CD4-positive, alpha-beta memory T cell (primary cell): Measurements from ENCODE around the gene PNPO. TPM values are rescaled to one million over a fixed set of nuclear protein-coding genes. Genes with fewer than 3 reads are reported as not detected.

ENCODE experiments used
- CTCF ChIA-PET: fragments of 350-600 bp; sonication (Branson Sonifier 250); formaldehyde crosslinking; loops from one replicate; lab custom pipeline; 2021; ENCODE audit warnings: inconsistent platforms; ENCODE audit not compliant: partially characterized antibody; lab: Charles Lee
- POLR2A ChIA-PET: fragments of 350-600 bp; sonication (Branson Sonifier 250); formaldehyde crosslinking; loops from one replicate; lab custom pipeline; 2021; ENCODE audit not compliant: partially characterized antibody; lab: Charles Lee
- DNase-seq, 5 donors: peaks; one replicate each; pipeline versions ENCODE4 v3.0.0 to v3.0.0-alpha.2; 2020 to 2022; ENCODE audit warnings: mixed read lengths in 1 of 5
- H3K27ac ChIP-seq: one replicate; pipeline ENCODE4 v1.7.0; 2013; ENCODE audit warnings: low read depth, low read length
- H3K27me3 ChIP-seq: 2 replicates; pipeline ENCODE4 v1.7.0; 2013; ENCODE audit warnings: mild to moderate bottlenecking, low read length, moderate library complexity; ENCODE audit not compliant: insufficient read depth
- H3K36me3 ChIP-seq: 2 replicates; pipeline ENCODE4 v1.7.0; 2013; ENCODE audit warnings: mild to moderate bottlenecking, low read length, moderate library complexity; ENCODE audit not compliant: insufficient read depth
- H3K4me1 ChIP-seq: 2 replicates; pipeline ENCODE4 v1.7.0; 2013; ENCODE audit warnings: mild to moderate bottlenecking, low read length, moderate library complexity; ENCODE audit not compliant: insufficient read depth
- H3K4me3 ChIP-seq, 2 donors: one replicate each; pipeline ENCODE4 v1.7.0; 2013; ENCODE audit warnings: low read length in 2 of 2, mild to moderate bottlenecking in 1 of 2
- H3K9me3 ChIP-seq, 2 donors: one replicate each; pipeline ENCODE4 v1.7.0; 2013; ENCODE audit warnings: low read length in 2 of 2, control low read depth in 1 of 2; ENCODE audit not compliant: control insufficient read depth in 1 of 2
- H3K27ac Mint-ChIP-seq, 7 donors: one replicate each; pipeline ENCODE4 v1.8.0; 2020 to 2021; ENCODE audit warnings: mixed read lengths in 7 of 7, mild to moderate bottlenecking in 6 of 7, inconsistent platforms in 3 of 7, moderate library complexity in 3 of 7
- H3K27me3 Mint-ChIP-seq, 2 donors: one replicate each; pipeline ENCODE4 v1.8.0; 2020 to 2021; ENCODE audit warnings: mixed read lengths in 2 of 2
- H3K36me3 Mint-ChIP-seq, 2 donors: one replicate each; pipeline ENCODE4 v1.8.0; 2020 to 2021; ENCODE audit warnings: mixed read lengths in 2 of 2, inconsistent platforms in 1 of 2, mild to moderate bottlenecking in 1 of 2
- H3K4me1 Mint-ChIP-seq, 4 donors: one replicate each; pipeline ENCODE4 v1.8.0; 2020 to 2021; ENCODE audit warnings: mixed read lengths in 4 of 4, mild to moderate bottlenecking in 1 of 4
- H3K4me3 Mint-ChIP-seq, 8 donors: one replicate each; pipeline ENCODE4 v1.8.0; 2020 to 2021; ENCODE audit warnings: mixed read lengths in 8 of 8, mild to moderate bottlenecking in 7 of 8, moderate library complexity in 6 of 8, inconsistent platforms in 3 of 8
- H3K9me3 Mint-ChIP-seq, 8 donors: one replicate each; pipeline ENCODE4 v1.8.0; 2020 to 2021; ENCODE audit warnings: mixed read lengths in 8 of 8, mild to moderate bottlenecking in 5 of 8, inconsistent platforms in 3 of 8, moderate library complexity in 1 of 8
- intact Hi-C: fragments of 100-400 bp; cut with micrococcal nuclease; formaldehyde crosslinking; loops from one replicate; pipeline ENCODE4 v1.15.1; 2023
- polyA plus RNA-seq, 2 donors: library from polyadenylated mRNA; unstranded; fragments of 300-500 nt; fragmentation: Illumina TruSeq; gene quantifications; one replicate each; pipeline ENCODE4 v1.2.3, GENCODE V29; 2021
- total RNA-seq, 2 experiments: library from RNA; stranded (reverse); gene quantifications; one replicate each; pipeline ENCODE4 v1.2.3, GENCODE V29; 2021

The PNPO gene
- total and polyA plus RNA-seq, 4 experiments from 2014 or later: 12.1 to 23.4 (median 16.0) TPM

GRCh38 chr17:47994724-47995123 lies 53.4 kb downstream of the PNPO start:
- intact Hi-C loops: no loop called here
- DNase-seq: no peak
- no peaks in the 10 kb centered on the region for H3K36me3 Mint-ChIP-seq

GRCh38 chr17:47995241-47995935 lies 54.0 kb downstream of the PNPO start:
- no peak overlapping the region for H3K27ac Mint-ChIP-seq
- intact Hi-C loops: no loop called here
- CTCF ChIA-PET: interaction anchor here (0.6 kb wide), 1 partner anchor 153 kb away, joined by 3 read pairs; no protein-coding TSS in a partner anchor
- POLR2A ChIA-PET: no interaction called here
- H3K27me3 Mint-ChIP-seq: peaks cover 0 to 5% of the 10 kb centered on the region in 2 donors
- Histone ChIP-seq H3K36me3 (no peaks in the 10 kb centered on the region), H3K27me3 (no peaks in the 10 kb centered on the region), H3K4me1 (no peaks in the 10 kb centered on the region), H3K4me3 (no peak overlapping the region), H3K27ac (no peak overlapping the region), H3K9me3 (no peaks in the 10 kb centered on the region)
- no peaks in the 10 kb centered on the region for H3K36me3 Mint-ChIP-seq
- H3K9me3 Mint-ChIP-seq: no peaks in the 10 kb centered on the region
- no peak overlapping the region for H3K4me3 Mint-ChIP-seq
- no peak for DNase-seq
- peaks cover 0 to 5% (median under 1%) of the 10 kb centered on the region in 4 donors for H3K4me1 Mint-ChIP-seq

More at GRCh38 chr17:47994724-47995123, 53.4 kb downstream of the PNPO start:
- no peaks in the 10 kb centered on the region for H3K9me3 Mint-ChIP-seq
- no peak overlapping the region for H3K27ac ChIP-seq
- H3K4me3 ChIP-seq: no peak overlapping the region
- no peaks in the 10 kb centered on the region for H3K27me3 ChIP-seq
- H3K27me3 Mint-ChIP-seq: peaks cover 0 to 5% of the 10 kb centered on the region in 2 donors
- H3K4me3 Mint-ChIP-seq: no peak overlapping the region
- ChIA-PET CTCF (interaction anchor here (1.5 kb wide), 1 partner anchor 16 kb away, joined by 3 read pairs; no protein-coding TSS in a partner anchor), POLR2A (no interaction called here)
- H3K36me3 ChIP-seq: no peaks in the 10 kb centered on the region
- H3K27ac Mint-ChIP-seq: no peak overlapping the region
- H3K4me1 ChIP-seq: no peaks in the 10 kb centered on the region
- H3K9me3 ChIP-seq: no peaks in the 10 kb centered on the region
- peaks cover 0 to 7% (median 2%) of the 10 kb centered on the region in 4 donors for H3K4me1 Mint-ChIP-seq

- no peak overlapping the region for H3K27ac ChIP-seq
- H3K27ac Mint-ChIP-seq: no peak overlapping the region
- no peaks in the 10 kb centered on the region for H3K36me3 ChIP-seq
- peaks cover 0 to 5% of the 10 kb centered on the region in 2 donors for H3K27me3 Mint-ChIP-seq
- no peaks in the 10 kb centered on the region for H3K9me3 ChIP-seq
- H3K27me3 ChIP-seq: no peaks in the 10 kb centered on the region
- H3K4me1 Mint-ChIP-seq: peaks cover 0 to 5% (median under 1%) of the 10 kb centered on the region in 4 donors
- H3K4me3 ChIP-seq: no peak overlapping the region
- H3K36me3 Mint-ChIP-seq: no peaks in the 10 kb centered on the region
- no peaks in the 10 kb centered on the region for H3K4me1 ChIP-seq
- ChIA-PET POLR2A (no interaction called here), CTCF (interaction anchor here (0.6 kb wide), 1 partner anchor 154 kb away, joined by 3 read pairs; no protein-coding TSS in a partner anchor)
- intact Hi-C loops: no loop called here
- H3K4me3 Mint-ChIP-seq: no peak overlapping the region
- no peak for DNase-seq
- no peaks in the 10 kb centered on the region for H3K9me3 Mint-ChIP-seq
Measured at GRCh38 chr17:47996201-47996600, 54.8 kb downstream of the PNPO start.

GRCh38 chr17:47997586-47997985 lies 56.2 kb downstream of the PNPO start:
- H3K4me1 Mint-ChIP-seq: peaks cover 0 to 5% (median under 1%) of the 10 kb centered on the region in 4 donors
- H3K27ac Mint-ChIP-seq: no peak overlapping the region
- peaks cover 0 to 5% of the 10 kb centered on the region in 2 donors for H3K27me3 Mint-ChIP-seq
- intact Hi-C loops: no loop called here
- ChIA-PET CTCF (no interaction called here), POLR2A (interaction anchor here (0.6 kb wide), 1 partner anchor 19 kb away, joined by 3 read pairs; no protein-coding TSS in a partner anchor)
- no peaks in the 10 kb centered on the region for H3K9me3 Mint-ChIP-seq
- no peak overlapping the region for H3K27ac ChIP-seq
- no peak for DNase-seq
- H3K36me3 ChIP-seq: no peaks in the 10 kb centered on the region
- H3K27me3 ChIP-seq: no peaks in the 10 kb centered on the region
- no peaks in the 10 kb centered on the region for H3K36me3 Mint-ChIP-seq
- H3K4me1 ChIP-seq: no peaks in the 10 kb centered on the region
- no peaks in the 10 kb centered on the region for H3K9me3 ChIP-seq
- no peak overlapping the region for H3K4me3 ChIP-seq
- no peak overlapping the region for H3K4me3 Mint-ChIP-seq

GRCh38 chr17:47998044-47998443 lies 56.7 kb downstream of the PNPO start:
- no peaks in the 10 kb centered on the region for H3K27me3 ChIP-seq
- no peaks in the 10 kb centered on the region for H3K9me3 ChIP-seq
- peaks cover 0 to 9% of the 10 kb centered on the region in 2 donors for H3K27me3 Mint-ChIP-seq
- ChIA-PET POLR2A (no interaction called here), CTCF (no interaction called here)
- H3K36me3 ChIP-seq: no peaks in the 10 kb centered on the region
- H3K4me1 ChIP-seq: peaks cover 3% of the 10 kb centered on the region
- H3K4me3 ChIP-seq: no peak overlapping the region
- no peak for DNase-seq
- H3K9me3 Mint-ChIP-seq: no peaks in the 10 kb centered on the region
- no peak overlapping the region for H3K4me3 Mint-ChIP-seq
- H3K36me3 Mint-ChIP-seq: no peaks in the 10 kb centered on the region
- intact Hi-C loops: no loop called here
- no peak overlapping the region for H3K27ac ChIP-seq
- H3K27ac Mint-ChIP-seq: no peak overlapping the region
- peaks cover 0 to 5% (median under 1%) of the 10 kb centered on the region in 4 donors for H3K4me1 Mint-ChIP-seq

Other genes with a start within 250 kb of the PNPO start
- gene TBKBP1, start 247.4 kb upstream of the PNPO start, total RNA-seq: 1 to 10 TPM; 6.7 to 7.4 TPM
- under 1 TPM; 0.49 to 0.68 TPM for gene TBKBP1, start 247.4 kb upstream of the PNPO start, polyA plus RNA-seq
- gene TBX21, start 208.3 kb upstream of the PNPO start, total RNA-seq: 10 to 100 TPM; 15.8 to 17.9 TPM
- 10 to 100 TPM in 1 of 2 donors, 1 to 10 TPM in 1; 6.8 to 11.5 TPM for gene TBX21, start 208.3 kb upstream of the PNPO start, polyA plus RNA-seq
- 10 to 100 TPM; 46.5 to 50.4 TPM for gene OSBPL7, start 119.8 kb upstream of the PNPO start, total RNA-seq
- 1 to 10 TPM; 1.6 to 7.9 TPM for gene OSBPL7, start 119.8 kb upstream of the PNPO start, polyA plus RNA-seq
- 10 to 100 TPM; 39.6 to 41.4 TPM for gene MRPL10, start 110.0 kb upstream of the PNPO start, total RNA-seq
- gene MRPL10, start 110.0 kb upstream of the PNPO start, polyA plus RNA-seq: 10 to 100 TPM; 45.9 to 69.6 TPM
- gene LRRC46, start 109.9 kb upstream of the PNPO start, total RNA-seq: under 1 TPM; 0.23 to 0.69 TPM
- gene LRRC46, start 109.9 kb upstream of the PNPO start, polyA plus RNA-seq: not detected
- 10 to 100 TPM; 26.4 to 30.5 TPM for gene SCRN2, start 100.3 kb upstream of the PNPO start, total RNA-seq
- gene SCRN2, start 100.3 kb upstream of the PNPO start, polyA plus RNA-seq: 10 to 100 TPM; 15.7 to 19.5 TPM
- not detected for gene SP6, start 90.4 kb upstream of the PNPO start, total RNA-seq
- not detected for gene SP6, start 90.4 kb upstream of the PNPO start, polyA plus RNA-seq
- gene SP2, start 45.3 kb upstream of the PNPO start, total RNA-seq: 10 to 100 TPM; 39.6 to 39.9 TPM
- 10 to 100 TPM in 1 of 2 donors, 1 to 10 TPM in 1; 3.0 to 17.1 TPM for gene SP2, start 45.3 kb upstream of the PNPO start, polyA plus RNA-seq
- gene PRR15L, start 16.3 kb downstream of the PNPO start, total RNA-seq: not detected
- gene PRR15L, start 16.3 kb downstream of the PNPO start, polyA plus RNA-seq: under 1 TPM in 1 of 2 donors, not detected in 1; 0.11 TPM
- gene CDK5RAP3, start 29.5 kb downstream of the PNPO start, total RNA-seq: 100 to 1,000 TPM; 340 to 343 TPM
- gene CDK5RAP3, start 29.5 kb downstream of the PNPO start, polyA plus RNA-seq: 10 to 100 TPM; 75.1 to 99.2 TPM
- gene COPZ2, start 96.2 kb downstream of the PNPO start, total RNA-seq: 1 to 10 TPM; 1.9 to 2.0 TPM
- 1 to 10 TPM; 1.6 to 1.9 TPM for gene COPZ2, start 96.2 kb downstream of the PNPO start, polyA plus RNA-seq
- 10 to 100 TPM; 53.5 to 62.5 TPM for gene NFE2L1, start 106.8 kb downstream of the PNPO start, total RNA-seq
- 10 to 100 TPM in 1 of 2 donors, 1 to 10 TPM in 1; 2.9 to 16.2 TPM for gene NFE2L1, start 106.8 kb downstream of the PNPO start, polyA plus RNA-seq
- gene CBX1, start 159.9 kb downstream of the PNPO start, total RNA-seq: 10 to 100 TPM; 33.9 to 37.1 TPM
- 10 to 100 TPM; 10.1 to 19.8 TPM for gene CBX1, start 159.9 kb downstream of the PNPO start, polyA plus RNA-seq
- 10 to 100 TPM; 20.8 to 22.0 TPM for gene SNX11, start 166.2 kb downstream of the PNPO start, total RNA-seq
- 10 to 100 TPM; 17.9 to 18.1 TPM for gene SNX11, start 166.2 kb downstream of the PNPO start, polyA plus RNA-seq